ENCODE measurements around the gene UBR1. TPM values are rescaled to one million over a fixed set of nuclear protein-coding genes. Genes with fewer than 3 reads are reported as not detected.
"Not testable (repeated sequence)": the region's sequence is repeated elsewhere in the genome, so short reads cannot be mapped to it uniquely, and the experiment has no call there.

Gene UBR1
- total RNA-seq, 1 donor = 13.2 TPM

- DNase-seq (ENCODE audit: low read depth in 2 of 3, low spot score in 2 of 3) = no peak
Measured at GRCh38 chr15:43067717-43068461, 37.9 kb downstream of the UBR1 start.

- no peak for DNase-seq (ENCODE audit: low read depth in 2 of 3, low spot score in 2 of 3)
Measured at GRCh38 chr15:43056696-43057095, 49.1 kb downstream of the UBR1 start.

- no peak for DNase-seq (ENCODE audit: low read depth in 2 of 3, low spot score in 2 of 3)
Measured at GRCh38 chr15:43052860-43053259, 53.0 kb downstream of the UBR1 start.

GRCh38 chr15:43048935-43049334, 56.9 kb downstream of the UBR1 start:
- no peak for DNase-seq (ENCODE audit: low read depth in 2 of 3, low spot score in 2 of 3)

- DNase-seq (ENCODE audit: low read depth in 2 of 3, low spot score in 2 of 3) = no peak
Measured at GRCh38 chr15:43046484-43046883, 59.4 kb downstream of the UBR1 start.

- no peak for DNase-seq (ENCODE audit: low read depth in 2 of 3, low spot score in 2 of 3)
Measured at GRCh38 chr15:43042885-43043284, 63.0 kb downstream of the UBR1 start.

GRCh38 chr15:43041085-43041484, 64.8 kb downstream of the UBR1 start:
- DNase-seq (ENCODE audit: low read depth in 2 of 3, low spot score in 2 of 3) = not testable (repeated sequence)

GRCh38 chr15:43035240-43035639, 70.6 kb downstream of the UBR1 start:
- not testable (repeated sequence) for DNase-seq (ENCODE audit: low read depth in 2 of 3, low spot score in 2 of 3)

- no peak for DNase-seq (ENCODE audit: low read depth in 2 of 3, low spot score in 2 of 3)
Measured at GRCh38 chr15:43029476-43029875, 76.4 kb downstream of the UBR1 start.

- DNase-seq (ENCODE audit: low read depth in 2 of 3, low spot score in 2 of 3) = no peak
Measured at GRCh38 chr15:43025150-43025549, 80.7 kb downstream of the UBR1 start.

- not testable (repeated sequence) for DNase-seq (ENCODE audit: low read depth in 2 of 3, low spot score in 2 of 3)
Measured at GRCh38 chr15:43014671-43015070, 91.2 kb downstream of the UBR1 start.

GRCh38 chr15:43009206-43009605, 96.6 kb downstream of the UBR1 start:
- DNase-seq (ENCODE audit: low read depth in 2 of 3, low spot score in 2 of 3) = no peak

GRCh38 chr15:43008150-43008549, 97.7 kb downstream of the UBR1 start:
- no peak for DNase-seq (ENCODE audit: low read depth in 2 of 3, low spot score in 2 of 3)

GRCh38 chr15:43007551-43007950, 98.3 kb downstream of the UBR1 start:
- DNase-seq (ENCODE audit: low read depth in 2 of 3, low spot score in 2 of 3) = no peak

GRCh38 chr15:43006991-43007390, 98.8 kb downstream of the UBR1 start:
- DNase-seq (ENCODE audit: low read depth in 2 of 3, low spot score in 2 of 3) = no peak

GRCh38 chr15:43004886-43005595, 100.8 kb downstream of the UBR1 start:
- DNase-seq (ENCODE audit: low read depth in 2 of 3, low spot score in 2 of 3) = not testable (repeated sequence)

- DNase-seq (ENCODE audit: low read depth in 2 of 3, low spot score in 2 of 3) = no peak
Measured at GRCh38 chr15:42999201-42999779, 106.5 kb downstream of the UBR1 start.

- no peak for DNase-seq (ENCODE audit: low read depth in 2 of 3, low spot score in 2 of 3)
Measured at GRCh38 chr15:42996871-42997270, 109.0 kb downstream of the UBR1 start.

GRCh38 chr15:42994546-42994945, 111.3 kb downstream of the UBR1 start:
- no peak for DNase-seq (ENCODE audit: low read depth in 2 of 3, low spot score in 2 of 3)

- DNase-seq (ENCODE audit: low read depth in 2 of 3, low spot score in 2 of 3) = peak in 1 of 3 donors; percentile 10
Measured at GRCh38 chr15:42992626-42993025, 113.2 kb downstream of the UBR1 start.

- DNase-seq (ENCODE audit: low read depth in 2 of 3, low spot score in 2 of 3) = no peak
Measured at GRCh38 chr15:42986693-42987342, 119.0 kb downstream of the UBR1 start.

Data from hematopoietic multipotent progenitor cell (in vitro differentiated cells).